HTR-8/SVneo (cell line): ENCODE results near the gene CACNA2D2.

ENCODE experiments used
- DNase-seq: peaks from one replicate; pipeline ENCODE4 v3.0.0; 2011; ENCODE audit warnings: low spot score, mixed read lengths; ENCODE audit not compliant: insufficient read length
- FAIRE-seq: peaks from 2 replicates; lab custom pipeline; 2011; peaks lifted over from hg19 to GRCh38; lab: Jason Lieb, UNC

CACNA2D2 gene

DNA sequence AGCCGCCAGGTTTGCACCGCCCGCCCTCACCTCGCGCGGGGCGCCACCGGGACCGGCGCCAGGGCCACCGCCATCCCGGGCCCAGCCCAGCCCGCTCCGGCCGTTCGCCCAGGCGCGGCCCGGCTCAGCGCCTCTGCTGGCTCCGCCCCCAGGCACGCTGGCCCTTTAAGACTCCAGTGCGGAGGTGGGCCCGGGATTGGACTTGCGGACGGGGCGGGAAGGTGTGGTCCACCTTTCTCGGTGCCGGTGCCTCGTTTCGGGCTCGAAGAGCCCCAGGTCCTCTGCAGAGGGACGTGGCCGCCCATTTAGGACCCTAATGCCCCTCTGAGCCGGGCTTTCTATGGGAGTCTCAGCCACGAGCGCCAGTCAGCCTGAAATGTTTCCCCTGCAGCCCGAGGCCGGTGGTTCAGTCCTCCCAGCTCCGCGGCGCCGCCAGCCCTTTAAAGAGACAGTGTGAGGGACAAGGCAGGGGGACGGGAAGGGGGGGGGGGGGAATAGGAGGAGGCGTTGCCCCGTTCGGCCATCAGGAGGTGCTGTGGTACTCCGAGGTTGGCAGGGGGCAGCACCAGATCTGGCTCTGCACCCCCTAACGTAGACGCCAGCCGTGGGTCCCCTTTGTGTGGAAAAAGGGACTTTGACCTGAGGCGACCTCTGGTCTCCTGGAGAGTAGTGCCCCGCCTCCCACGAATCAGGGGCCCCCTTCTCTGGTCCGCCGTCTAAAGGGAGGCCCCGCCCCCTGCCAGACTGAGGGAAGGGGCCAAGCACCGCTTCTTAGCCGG lies 181.9 kb downstream of the CACNA2D2 start:
- DNase-seq (peak; percentile 94), FAIRE-seq (peak; percentile 98)

DNA sequence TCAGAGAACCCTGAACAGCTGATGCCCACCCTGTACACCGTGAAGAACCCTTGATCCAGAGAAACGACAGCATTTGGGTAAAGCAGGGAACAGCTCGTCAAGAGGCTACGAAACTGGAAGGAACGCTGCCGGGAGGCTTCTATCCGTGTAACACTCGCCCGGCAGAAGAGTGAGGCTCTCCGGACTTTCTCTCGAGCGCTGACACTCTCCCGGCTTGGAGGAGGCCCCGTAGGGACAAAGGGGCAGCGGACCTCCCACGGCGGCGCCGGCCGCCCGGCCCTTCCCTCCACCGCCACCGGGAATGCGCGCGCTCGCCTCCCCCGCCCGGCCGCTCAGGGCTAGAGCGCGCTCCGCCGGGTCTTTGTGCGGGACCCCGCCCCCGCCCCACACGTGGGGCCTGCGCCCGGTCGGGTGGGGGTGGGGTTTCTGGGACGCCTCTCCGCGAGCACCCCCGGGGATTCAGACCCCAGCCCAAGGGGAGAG lies 182.5 kb downstream of the CACNA2D2 start:
- no peak for FAIRE-seq

DNA sequence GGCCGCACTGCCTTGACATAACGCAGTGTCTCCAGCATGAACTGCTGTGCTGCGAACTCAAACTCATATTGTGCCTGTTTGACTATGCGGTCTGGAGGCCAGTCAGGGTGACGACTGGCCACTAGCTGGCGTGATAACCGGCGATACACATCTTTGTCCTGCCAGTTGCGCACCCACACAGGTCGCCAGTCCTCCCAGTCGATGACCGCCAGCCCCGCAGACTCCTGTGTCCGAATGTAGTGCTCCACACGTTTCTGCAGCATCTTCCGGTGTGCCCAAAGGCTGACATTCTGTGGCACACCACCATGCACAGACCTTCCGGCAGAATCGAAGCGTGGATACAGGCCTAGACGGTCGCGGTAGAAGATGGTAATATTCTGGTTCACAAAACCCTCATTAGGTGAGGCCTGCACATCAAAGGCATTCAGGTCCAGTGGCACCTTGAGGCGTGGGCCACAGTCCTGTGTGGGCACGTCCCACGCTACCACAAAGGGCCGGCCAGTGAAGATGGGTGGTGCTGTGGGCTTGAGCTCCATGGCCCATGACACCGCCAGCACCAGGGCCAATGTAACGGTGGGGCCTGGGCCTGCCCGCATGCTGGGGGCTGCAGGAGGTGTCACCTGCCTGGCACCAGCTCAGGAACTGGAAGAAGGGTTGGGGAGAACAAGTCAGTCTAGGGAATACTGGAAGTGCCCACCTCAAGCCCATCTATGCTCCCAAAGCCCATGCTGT lies 183.4 kb downstream of the CACNA2D2 start:
- DNase-seq, result no peak
- peak; percentile 70 for FAIRE-seq

More for the DNA sequence above, 182.5 kb downstream of the CACNA2D2 start:
- DNase-seq, result no peak

DNA sequence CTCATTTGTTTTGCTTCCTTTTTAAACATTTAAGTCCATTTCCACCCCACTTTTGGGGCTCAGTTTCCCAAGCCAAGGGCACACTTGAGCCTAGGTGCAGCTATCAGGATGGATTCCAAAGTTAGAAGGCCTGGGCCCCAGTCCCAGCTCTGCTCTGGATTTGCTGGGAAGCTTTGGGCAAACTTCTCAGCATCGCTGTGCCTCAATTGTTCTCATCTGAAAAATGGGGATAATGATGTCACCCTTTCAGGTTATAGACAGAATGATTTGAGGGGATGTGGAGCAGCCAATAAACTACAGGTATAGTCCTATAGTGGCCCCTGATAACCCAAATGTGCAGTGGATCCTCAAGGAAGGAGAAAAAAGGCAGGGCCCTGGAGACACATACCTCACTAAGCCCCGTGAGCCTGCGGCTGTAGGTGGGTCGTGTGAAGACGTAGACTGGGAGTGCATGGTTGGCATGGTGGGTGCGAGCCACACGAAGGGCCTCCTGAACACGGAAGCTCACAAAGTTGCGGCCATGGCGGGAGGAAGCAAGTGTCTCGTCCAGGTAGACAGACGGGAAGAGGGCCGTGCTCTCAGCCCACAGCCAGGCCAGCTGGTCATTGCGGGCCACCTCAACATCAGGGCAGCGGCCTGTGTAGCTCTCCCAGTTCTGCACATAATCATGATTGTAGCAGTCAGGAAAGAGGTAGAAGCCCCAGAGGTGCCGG lies 184.1 kb downstream of the CACNA2D2 start:
- DNase-seq (no peak), FAIRE-seq (no peak)

DNA sequence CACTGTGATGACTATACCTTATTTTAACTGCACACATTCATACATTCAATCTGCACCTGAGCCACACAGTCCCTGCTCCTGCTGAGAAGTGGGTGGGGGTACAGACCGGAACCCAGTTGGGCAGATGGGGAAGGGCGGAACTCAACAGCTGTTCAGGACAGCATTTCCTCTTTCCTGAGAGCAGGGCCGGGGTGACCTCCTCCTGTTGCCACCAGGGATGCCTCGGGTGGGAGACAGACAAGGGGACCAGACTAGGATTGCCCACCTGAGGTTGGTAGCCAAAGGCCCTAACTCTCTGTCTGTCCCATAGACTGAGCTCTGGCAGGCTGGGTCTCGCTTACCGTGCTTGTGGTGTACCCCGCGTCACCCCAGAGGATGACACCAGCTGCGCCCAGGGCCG lies 184.8 kb downstream of the CACNA2D2 start:
- no peak for FAIRE-seq
- no peak for DNase-seq

DNA sequence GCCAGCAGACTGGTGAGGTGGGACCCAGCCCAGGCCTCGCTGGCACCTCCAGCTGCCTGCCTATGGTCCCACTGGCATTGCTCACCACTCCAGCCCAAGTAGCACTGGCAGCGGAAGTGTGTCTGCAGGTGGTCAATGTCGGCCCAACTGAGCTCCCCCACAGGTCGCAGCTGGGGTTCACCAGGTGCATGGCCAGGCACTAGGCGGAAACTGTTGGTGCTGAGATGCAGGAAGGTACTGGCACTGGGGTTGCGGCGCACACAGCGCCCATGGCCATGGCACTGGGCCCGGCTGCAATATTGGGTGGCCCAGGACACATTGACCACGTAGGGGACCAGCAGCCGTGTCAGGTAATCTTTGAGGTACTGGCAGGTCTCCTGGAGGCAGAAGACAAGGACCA lies 185.3 kb downstream of the CACNA2D2 start:
- no peak for FAIRE-seq

DNA sequence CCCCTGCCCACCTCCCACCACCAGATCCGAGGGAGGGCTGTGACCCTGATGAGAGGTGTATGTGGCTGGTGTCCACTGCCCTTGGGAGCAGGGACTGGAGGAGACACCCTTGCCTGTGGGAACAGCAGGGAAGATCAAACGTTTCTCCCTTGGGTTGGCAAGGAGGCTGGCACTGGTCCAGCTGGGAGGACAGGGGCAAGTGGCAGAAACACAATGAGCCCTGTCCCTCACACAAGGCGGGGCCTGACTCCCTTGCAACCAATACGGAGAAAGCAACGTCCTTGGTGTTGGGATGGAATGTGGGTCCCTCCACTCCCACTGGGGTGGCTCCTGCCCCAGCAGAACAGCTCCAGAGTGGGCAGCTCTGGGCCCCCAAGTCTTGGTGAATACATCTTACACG lies 186.1 kb downstream of the CACNA2D2 start:
- no peak for DNase-seq
- FAIRE-seq, result peak; percentile 36

More for the DNA sequence above, 185.3 kb downstream of the CACNA2D2 start:
- DNase-seq, result no peak

DNA sequence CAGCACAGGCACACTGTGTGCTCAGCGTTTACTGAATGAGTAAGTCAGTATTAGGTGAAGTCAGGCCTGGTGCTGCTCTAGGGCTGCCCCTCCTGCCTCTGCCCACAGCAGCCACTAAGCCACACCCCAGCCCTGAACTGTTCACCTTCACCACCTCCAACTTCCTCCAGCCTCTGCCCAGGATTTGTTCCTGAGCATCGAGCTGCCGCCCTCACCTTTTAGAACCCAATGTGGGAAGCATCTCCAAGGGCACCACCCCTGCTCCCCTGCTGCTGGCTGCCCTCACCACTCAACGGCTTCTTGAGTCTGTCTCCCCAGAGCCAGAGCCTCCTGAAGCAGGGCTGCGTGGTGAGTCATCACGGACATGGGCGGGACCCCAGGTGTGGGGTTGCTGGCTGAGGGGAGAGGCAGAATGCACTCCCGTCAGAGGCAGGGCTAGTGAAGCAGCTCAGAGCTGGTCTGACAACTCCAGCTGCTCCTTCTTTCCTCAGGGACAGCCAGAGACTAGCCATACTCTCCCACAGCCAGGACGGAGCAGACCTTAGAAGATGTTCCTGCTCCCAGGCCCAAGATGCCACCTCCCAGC lies 186.7 kb downstream of the CACNA2D2 start:
- peak; percentile 96 for FAIRE-seq
- peak; percentile 73 for DNase-seq

DNA sequence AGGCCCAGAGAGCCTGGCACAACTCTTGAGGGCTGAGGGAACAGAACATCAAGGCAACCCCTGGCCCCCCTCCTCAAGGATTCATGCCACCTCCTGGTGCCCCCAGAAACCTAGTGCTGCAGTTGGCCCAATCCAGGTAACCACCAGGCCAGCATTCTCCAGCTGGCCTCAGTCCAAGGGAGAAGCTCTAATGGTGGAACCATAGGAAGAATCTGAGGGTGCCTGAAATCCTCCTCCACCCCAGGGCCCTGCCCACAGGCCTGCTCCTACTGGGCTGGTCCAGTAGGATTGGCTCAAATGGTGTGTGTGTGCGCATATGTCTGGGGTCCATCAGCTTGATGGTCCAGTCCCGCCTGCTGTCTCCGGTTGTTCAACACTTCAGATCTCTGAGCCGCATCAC lies 188.6 kb downstream of the CACNA2D2 start:
- DNase-seq (no peak), FAIRE-seq (no peak)

DNA sequence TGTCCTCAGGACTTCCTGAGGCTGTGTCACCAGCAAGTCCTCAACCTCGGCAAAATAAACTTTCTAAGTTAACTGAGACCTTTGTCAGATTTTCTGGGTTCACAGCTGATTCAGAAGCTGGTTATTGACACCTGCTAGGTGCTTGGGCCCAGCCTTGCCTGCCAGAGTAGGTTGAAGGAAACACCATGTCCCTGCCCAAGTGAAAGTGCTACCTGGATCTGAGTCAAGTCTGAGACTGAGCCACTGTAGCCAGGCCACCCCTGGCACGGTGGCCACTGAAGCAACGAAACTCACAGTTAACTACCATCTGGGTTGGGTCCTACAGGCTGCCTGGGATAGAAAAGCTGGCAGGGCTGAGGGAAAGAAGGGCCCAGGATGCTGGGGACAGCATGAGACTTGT lies 189.1 kb downstream of the CACNA2D2 start:
- DNase-seq, result no peak
- no peak for FAIRE-seq
